ENCODE results near the gene FAM3A. TPM values are rescaled to one million over a fixed set of nuclear protein-coding genes. Genes with fewer than 3 reads are reported as not detected.

Gene FAM3A
- total RNA-seq, 6 experiments from 2014 or later: 56.9 to 67.8 (median 59.4) TPM

GRCh38 chrX:154465601-154466000 lies 50.4 kb downstream of the FAM3A start:
- H3K9me3 Mint-ChIP-seq: no peaks in the 10 kb centered on the region
- no peaks in the 10 kb centered on the region for H3K36me3 Mint-ChIP-seq (ENCODE audit: low read depth)
- TF ChIP-seq, protein P1, sequence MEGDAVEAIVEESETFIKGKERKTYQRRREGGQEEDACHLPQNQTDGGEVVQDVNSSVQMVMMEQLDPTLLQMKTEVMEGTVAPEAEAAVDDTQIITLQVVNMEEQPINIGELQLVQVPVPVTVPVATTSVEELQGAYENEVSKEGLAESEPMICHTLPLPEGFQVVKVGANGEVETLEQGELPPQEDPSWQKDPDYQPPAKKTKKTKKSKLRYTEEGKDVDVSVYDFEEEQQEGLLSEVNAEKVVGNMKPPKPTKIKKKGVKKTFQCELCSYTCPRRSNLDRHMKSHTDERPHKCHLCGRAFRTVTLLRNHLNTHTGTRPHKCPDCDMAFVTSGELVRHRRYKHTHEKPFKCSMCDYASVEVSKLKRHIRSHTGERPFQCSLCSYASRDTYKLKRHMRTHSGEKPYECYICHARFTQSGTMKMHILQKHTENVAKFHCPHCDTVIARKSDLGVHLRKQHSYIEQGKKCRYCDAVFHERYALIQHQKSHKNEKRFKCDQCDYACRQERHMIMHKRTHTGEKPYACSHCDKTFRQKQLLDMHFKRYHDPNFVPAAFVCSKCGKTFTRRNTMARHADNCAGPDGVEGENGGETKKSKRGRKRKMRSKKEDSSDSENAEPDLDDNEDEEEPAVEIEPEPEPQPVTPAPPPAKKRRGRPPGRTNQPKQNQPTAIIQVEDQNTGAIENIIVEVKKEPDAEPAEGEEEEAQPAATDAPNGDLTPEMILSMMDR (IDR thresholded peaks at IDR 0.05): no peak
- H3K4me3 Mint-ChIP-seq: no peak overlapping the region
- H3K27me3 Mint-ChIP-seq (ENCODE audit: insufficient read depth): no peaks in the 10 kb centered on the region
- DNase-seq: no peak
- H3K4me1 Mint-ChIP-seq (ENCODE audit: low read depth): no peaks in the 10 kb centered on the region
- no peak overlapping the region for H3K27ac Mint-ChIP-seq

DNA sequence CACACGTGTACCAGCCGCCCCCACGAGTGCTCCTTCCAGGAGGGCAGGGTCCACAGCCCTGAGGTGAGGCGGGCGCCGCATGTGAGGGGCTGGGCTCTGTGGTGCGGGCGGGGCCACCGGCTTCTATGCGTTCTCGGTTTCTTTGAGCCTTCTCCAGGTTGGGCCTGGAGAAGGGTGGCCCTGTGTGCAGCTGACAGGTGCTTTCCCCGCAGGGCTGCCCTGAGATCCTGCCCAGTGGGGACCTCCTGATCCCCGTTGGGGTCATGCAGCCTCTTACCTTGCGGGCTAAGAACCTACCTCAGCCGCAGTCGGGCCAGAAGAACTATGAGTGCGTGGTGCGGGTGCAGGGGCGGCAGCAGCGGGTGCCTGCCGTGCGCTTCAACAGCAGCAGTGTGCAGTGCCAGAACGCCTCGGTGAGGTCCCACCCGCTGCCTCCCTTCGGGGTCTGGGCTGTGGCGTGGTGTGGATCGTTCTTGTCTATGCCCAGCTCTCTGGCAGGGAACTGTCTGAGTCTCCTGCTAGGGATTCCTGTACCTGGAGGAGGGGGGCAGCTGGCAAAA lies 51.1 kb downstream of the FAM3A start:
- Mint-ChIP-seq H3K4me1 (ENCODE audit: low read depth) (no peaks in the 10 kb centered on the region), H3K36me3 (ENCODE audit: low read depth) (no peaks in the 10 kb centered on the region), H3K27ac (no peak overlapping the region), H3K9me3 (no peaks in the 10 kb centered on the region), H3K27me3 (ENCODE audit: insufficient read depth) (no peaks in the 10 kb centered on the region), H3K4me3 (no peak overlapping the region)
- no peak for DNase-seq
- TF ChIP-seq, protein P1 (IDR thresholded peaks at IDR 0.05): no peak

DNA sequence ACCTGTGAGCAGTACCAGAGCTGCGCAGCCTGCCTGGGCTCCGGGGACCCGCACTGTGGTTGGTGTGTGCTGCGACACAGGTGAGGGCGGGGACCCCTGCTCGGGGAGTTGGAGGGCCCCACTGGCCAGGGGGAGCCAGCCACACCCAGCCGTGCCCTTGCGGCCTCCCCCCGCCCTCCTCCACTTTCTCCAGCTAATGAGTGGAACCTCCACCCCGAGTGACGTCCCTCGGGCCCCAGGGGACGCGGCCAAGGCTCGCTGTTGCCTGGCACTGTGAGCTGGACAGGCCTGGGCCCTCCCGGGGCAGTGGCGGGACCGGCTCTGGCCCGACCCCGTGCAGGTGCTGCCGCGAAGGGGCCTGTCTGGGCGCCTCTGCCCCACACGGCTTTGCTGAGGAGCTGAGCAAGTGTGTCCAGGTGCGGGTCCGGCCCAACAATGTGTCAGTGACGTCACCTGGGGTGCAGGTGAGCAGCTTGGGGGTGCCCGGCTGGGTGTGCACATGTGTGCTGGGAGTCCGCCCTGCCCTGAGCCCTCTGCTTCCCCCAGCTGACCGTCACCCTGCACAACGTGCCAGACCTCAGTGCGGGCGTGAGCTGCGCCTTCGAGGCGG lies 52.3 kb downstream of the FAM3A start:
- Mint-ChIP-seq H3K4me3 (no peak overlapping the region), H3K27me3 (ENCODE audit: insufficient read depth) (peaks cover 2% of the 10 kb centered on the region; the same call in 1 of the 2 replicates), H3K27ac (no peak overlapping the region), H3K9me3 (no peaks in the 10 kb centered on the region), H3K36me3 (ENCODE audit: low read depth) (no peaks in the 10 kb centered on the region), H3K4me1 (ENCODE audit: low read depth) (no peaks in the 10 kb centered on the region)
- TF ChIP-seq, protein P1 (IDR thresholded peaks at IDR 0.05): no peak
- DNase-seq: no peak

- Mint-ChIP-seq H3K36me3 (ENCODE audit: low read depth) (no peaks in the 10 kb centered on the region), H3K4me1 (ENCODE audit: low read depth) (0 out of 2 replicates have a peak, but pooled peaks cover 2% of the 10 kb centered on the region), H3K9me3 (no peaks in the 10 kb centered on the region), H3K27ac (no peak overlapping the region), H3K27me3 (ENCODE audit: insufficient read depth) (peaks cover 3% of the 10 kb centered on the region; the same call in 1 of the 2 replicates), H3K4me3 (no peak overlapping the region)
- DNase-seq: no peak
- TF ChIP-seq, protein P1 (IDR thresholded peaks at IDR 0.05): no peak
Measured at GRCh38 chrX:154462396-154462795, 53.6 kb downstream of the FAM3A start.

DNA sequence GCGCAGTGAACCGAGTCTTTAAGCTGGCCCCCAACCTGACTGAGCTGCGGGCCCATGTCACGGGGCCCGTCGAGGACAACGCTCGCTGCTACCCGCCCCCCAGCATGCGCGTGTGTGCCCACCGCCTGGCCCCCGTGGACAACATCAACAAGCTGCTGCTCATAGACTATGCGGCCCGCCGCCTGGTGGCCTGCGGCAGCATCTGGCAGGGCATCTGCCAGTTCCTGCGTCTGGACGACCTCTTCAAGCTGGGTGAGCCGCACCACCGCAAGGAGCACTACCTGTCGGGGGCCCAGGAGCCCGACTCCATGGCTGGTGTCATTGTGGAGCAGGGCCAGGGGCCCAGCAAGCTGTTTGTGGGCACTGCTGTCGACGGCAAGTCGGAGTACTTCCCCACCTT lies 55.7 kb downstream of the FAM3A start:
- Mint-ChIP-seq H3K36me3 (ENCODE audit: low read depth) (no peaks in the 10 kb centered on the region), H3K4me3 (peak overlapping the region; percentile 89), H3K9me3 (no peaks in the 10 kb centered on the region), H3K27me3 (ENCODE audit: insufficient read depth) (peaks cover 3% of the 10 kb centered on the region; the same call in 1 of the 2 replicates), H3K4me1 (ENCODE audit: low read depth) (0 out of 2 replicates have a peak, but pooled peaks cover 5% of the 10 kb centered on the region), H3K27ac (no peak overlapping the region; the same call in 1 of the 2 replicates)
- DNase-seq: no peak
- TF ChIP-seq, protein P1 (IDR thresholded peaks at IDR 0.05): no peak

Measured in HFFc6 (cell line).